Endothelial cell of umbilical vein (primary cell): ENCODE measurements around the gene SIRT5. TPM values are rescaled to one million over a fixed set of nuclear protein-coding genes. Genes with fewer than 3 reads are reported as not detected.

Experiments used
- BruUV-seq: library from RNA; stranded (reverse); fragments of 400-500 nt; replicated peaks from 2 replicates; lab custom pipeline; 2021; lab: Mats Ljungman, UMichigan
- CTCF ChIA-PET: fragments of 300-600, 350-600 bp; sonication (Branson Sonifier 250); formaldehyde crosslinking; loops from one replicate; lab custom pipeline; 2021; ENCODE audit warnings: antibody characterized with exemption, inconsistent platforms; lab: Charles Lee
- POLR2A ChIA-PET: fragments of 300-600, 350-600 bp; sonication (Branson Sonifier 250); formaldehyde crosslinking; loops from one replicate; lab custom pipeline; 2021; ENCODE audit warnings: antibody characterized with exemption, inconsistent platforms; lab: Charles Lee
- DNase-seq: peaks from one replicate; pipeline ENCODE4 v3.0.0-alpha.2; 2011; ENCODE audit warnings: low read depth, low spot score
- FAIRE-seq: peaks from 2 replicates; lab custom pipeline; 2011; peaks lifted over from hg19 to GRCh38; lab: Jason Lieb, UNC
- H2AFZ ChIP-seq: 2 replicates; pipeline ENCODE4 v1.6.0; 2012; ENCODE audit warnings: low read depth, low read length, control low read depth, inconsistent platforms
- H3K27ac ChIP-seq: 2 replicates; pipeline ENCODE4 v1.5.1; 2011; ENCODE audit warnings: low read depth, mild to moderate bottlenecking, control low read depth, low read length, moderate library complexity; ENCODE audit not compliant: insufficient read depth
- H3K27me3 ChIP-seq, 2 experiments: 2 replicates each; pipeline versions ENCODE4 v1.6.0 to v1.6.1; 2011; ENCODE audit warnings: low read length in 2 of 2, mixed read lengths in 1 of 2; ENCODE audit not compliant: control insufficient read depth in 2 of 2, insufficient read depth in 2 of 2
- H3K36me3 ChIP-seq, 2 experiments: 2 replicates in 1 of 2; 3 replicates in 1 of 2; pipeline ENCODE4 v1.5.1; 2011; ENCODE audit warnings: low read length in 2 of 2, mild to moderate bottlenecking in 1 of 2, moderate library complexity in 1 of 2; ENCODE audit not compliant: control insufficient read depth in 2 of 2, insufficient read depth in 2 of 2; ENCODE audit errors: extremely low read depth in 1 of 2
- H3K4me1 ChIP-seq: 3 replicates; pipeline ENCODE4 v1.5.1; 2011; ENCODE audit warnings: mild to moderate bottlenecking, low read length; ENCODE audit not compliant: control insufficient read depth, insufficient read depth; ENCODE audit errors: extremely low read depth
- H3K4me2 ChIP-seq: 2 replicates; pipeline ENCODE4 v1.6.1; 2011; ENCODE audit warnings: low read length, control low read depth, mixed read lengths; ENCODE audit not compliant: insufficient read depth
- H3K4me3 ChIP-seq, 3 experiments: fragments of 200-600 bp in 1 of 3; sonication (generic), shearing (Covaris generic) in 1 of 3; replicated peaks in 1 of 3; 2 replicates each; pipeline ENCODE4 v1.5.1; 2011 to 2016; ENCODE audit warnings: control low read depth in 3 of 3, low read length in 3 of 3, mild to moderate bottlenecking in 2 of 3, inconsistent platforms in 1 of 3, low read depth in 1 of 3, moderate library complexity in 1 of 3; ENCODE audit not compliant: insufficient read depth in 1 of 3
- H3K79me2 ChIP-seq: 2 replicates; pipeline ENCODE4 v1.6.0; 2012; ENCODE audit warnings: low read length, inconsistent platforms; ENCODE audit not compliant: control insufficient read depth, insufficient read depth
- H3K9ac ChIP-seq: replicated peaks from 2 replicates; pipeline ENCODE3; 2011; ENCODE audit warnings: low read length, control low read depth; ENCODE audit not compliant: insufficient read depth; ENCODE audit errors: extremely low read depth
- H3K9me1 ChIP-seq: replicated peaks from 3 replicates; pipeline ENCODE4 v1.6.0; 2011; ENCODE audit warnings: mild to moderate bottlenecking, low read length; ENCODE audit not compliant: control insufficient read depth, insufficient read depth; ENCODE audit errors: extremely low read depth
- H3K9me3 ChIP-seq: replicated peaks from 2 replicates; pipeline ENCODE4 v1.5.1; 2012; ENCODE audit warnings: low read length, inconsistent platforms; ENCODE audit not compliant: control insufficient read depth, insufficient read depth
- H4K20me1 ChIP-seq: replicated peaks from 2 replicates; pipeline ENCODE3; 2011; ENCODE audit warnings: mild to moderate bottlenecking, low read length; ENCODE audit not compliant: control insufficient read depth, insufficient read depth; ENCODE audit errors: extremely low read depth
- CTCF ChIP-seq, 2 donors: IDR thresholded peaks; 1 replicate in 1 of 2; 2 replicates in 1 of 2; pipeline ENCODE4 v1.5.1; 2011; ENCODE audit warnings: low read length in 2 of 2, mild to moderate bottlenecking in 2 of 2, moderate library complexity in 2 of 2, control low read depth in 1 of 2, inconsistent platforms in 1 of 2, low read depth in 1 of 2; ENCODE audit not compliant: insufficient read depth in 1 of 2; ENCODE audit errors: extremely low read depth in 1 of 2
- JUN ChIP-seq: IDR thresholded peaks from 2 replicates; pipeline ENCODE4 v1.6.1; 2011; ENCODE audit warnings: borderline replicate concordance, low read depth; ENCODE audit not compliant: insufficient read length, insufficient read depth
- MYC ChIP-seq: IDR thresholded peaks from one replicate; pipeline ENCODE4 v1.6.1; 2011; ENCODE audit warnings: mild to moderate bottlenecking, low read depth, low read length
- POLR2A ChIP-seq: IDR thresholded peaks from 2 replicates; pipeline ENCODE4 v1.6.1; 2012; ENCODE audit warnings: low read depth, mild to moderate bottlenecking, control low read depth, low read length
- POLR2AphosphoS5 ChIP-seq: IDR thresholded peaks from 2 replicates; pipeline ENCODE4 v1.6.1; 2012; ENCODE audit warnings: low read depth, mild to moderate bottlenecking, control low read depth, low read length, moderate library complexity; ENCODE audit not compliant: insufficient read depth
- dilution Hi-C: fragments of 300-500 bp; cut with MboI; formaldehyde crosslinking; loops from one replicate; pipeline ENCODE4 v1.15.0; 2019; ENCODE audit warnings: low sequenced_read_pairs; ENCODE audit not compliant: extremely low pct_ligation_motif_present
- intact Hi-C: fragments of 100-400 bp; cut with micrococcal nuclease; formaldehyde crosslinking; loops from one replicate; pipeline ENCODE4 v1.10.0; 2022
- polyA plus RNA-seq, 4 experiments: library from polyadenylated mRNA; depleted of rRNA in 3 of 4; stranded (reverse) in 3 of 4; unstranded in 1 of 4; fragments of >200 nt; gene quantifications; 2 replicates each; pipeline versions ENCODE4 v1.2.1 to v1.2.3, GENCODE V29; 2011 to 2012; ENCODE audit warnings: missing spikeins in 1 of 4
- total RNA-seq: library from RNA; stranded (reverse); gene quantifications from 2 replicates; pipeline ENCODE4 v1.2.3, GENCODE V29; 2021

SIRT5 gene
- total and polyA plus RNA-seq, 2 donors (not counting 3 experiments of a cell fraction or from before 2014, with no cell fraction given) = 4.7 to 7.2 TPM

- FAIRE-seq = peak; percentile 81
- BruUV-seq = no TSS peak
Observed at GRCh38 chr6:13538084-13538483, 36.3 kb upstream of the SIRT5 start.

More at GRCh38 chr6:13538084-13538483, 36.3 kb upstream of the SIRT5 start:
- intact Hi-C loops = loop anchor here (1.0 to 5.0 kb wide), 4 partner anchors 52 to 202 kb away; no protein-coding TSS in a partner anchor
- Histone ChIP-seq H3K4me2 (no peak overlapping the region), H3K4me1 (peaks cover 9% of the 10 kb centered on the region), H3K79me2 (no peaks in the 10 kb centered on the region), H3K9me3 (no peaks in the 10 kb centered on the region), H4K20me1 (no peaks in the 10 kb centered on the region), H3K9me1 (no peaks in the 10 kb centered on the region), H3K27ac (no peak overlapping the region), H3K36me3 (no peaks in the 10 kb centered on the region), H3K9ac (no peak overlapping the region), H3K27me3 (no peaks in the 10 kb centered on the region), H3K4me3 (no peak overlapping the region), H2AFZ (no peak overlapping the region)
- ChIA-PET POLR2A (no interaction called here), CTCF (interaction anchor here (0.6 to 3.3 kb wide), 35 partner anchors 9 to 343 kb away, joined by 3 to 37 read pairs (median 5); partner anchors contain the start of genes GFOD1, NOL7, SIRT5 and TBC1D7)
- peak; percentile 68 for DNase-seq
- dilution Hi-C loops = no loop called here
- TF ChIP-seq POLR2A = no peak
- peak; percentile 23 to 25 for TF ChIP-seq CTCF (IDR thresholded peaks at IDR 0.05; ENCODE audit: extremely low read depth in 1 of 2, insufficient read depth in 1 of 2, low read depth in 1 of 2, low read length in 2 of 2)
- TF ChIP-seq MYC = no peak
- TF ChIP-seq POLR2AphosphoS5 = no peak
- TF ChIP-seq JUN = no peak
